ENCODE results near the gene HIBCH. TPM values are rescaled to one million over a fixed set of nuclear protein-coding genes. Genes with fewer than 3 reads are reported as not detected.
"Not testable (repeated sequence)": the region's sequence is repeated elsewhere in the genome, so short reads cannot be mapped to it uniquely, and the experiment has no call there.

HIBCH gene
- total RNA-seq, 1 donor from 2014 or later, result 16.3 TPM

- H3K4me2 ChIP-seq (ENCODE audit: low read length); H3K9me3 Mint-ChIP-seq (ENCODE audit: unreplicated experiment); H3K27me3 ChIP-seq (ENCODE audit: insufficient read depth, low read length); H3K27me3 Mint-ChIP-seq (ENCODE audit: low read depth, unreplicated experiment); H3K4me1 Mint-ChIP-seq (ENCODE audit: low read depth, unreplicated experiment); H3K4me3 ChIP-seq (ENCODE audit: insufficient read depth, low read depth, low read length); H4K20me1 ChIP-seq (ENCODE audit: insufficient read depth, low read length); H3K9me3 ChIP-seq (ENCODE audit: insufficient read depth, low read depth, low read length); H3K27ac ChIP-seq (ENCODE audit: low read depth, low read length); FAIRE-seq; H3K9ac ChIP-seq (ENCODE audit: low read length); DNase-seq (ENCODE audit: low read depth); H3K27ac Mint-ChIP-seq (ENCODE audit: unreplicated experiment); H3K4me3 Mint-ChIP-seq (ENCODE audit: unreplicated experiment); H2AFZ ChIP-seq (ENCODE audit: low read depth, low read length); H3K36me3 ChIP-seq (ENCODE audit: insufficient read depth, low read length); H3K79me2 ChIP-seq (ENCODE audit: insufficient read depth, low read length); H3K4me1 ChIP-seq (ENCODE audit: insufficient read depth, low read length); H3K36me3 Mint-ChIP-seq (ENCODE audit: low read depth, unreplicated experiment): not testable (repeated sequence)
Observed at GRCh38 chr2:190358655-190359448, 39.2 kb upstream of the HIBCH start.

DNA sequence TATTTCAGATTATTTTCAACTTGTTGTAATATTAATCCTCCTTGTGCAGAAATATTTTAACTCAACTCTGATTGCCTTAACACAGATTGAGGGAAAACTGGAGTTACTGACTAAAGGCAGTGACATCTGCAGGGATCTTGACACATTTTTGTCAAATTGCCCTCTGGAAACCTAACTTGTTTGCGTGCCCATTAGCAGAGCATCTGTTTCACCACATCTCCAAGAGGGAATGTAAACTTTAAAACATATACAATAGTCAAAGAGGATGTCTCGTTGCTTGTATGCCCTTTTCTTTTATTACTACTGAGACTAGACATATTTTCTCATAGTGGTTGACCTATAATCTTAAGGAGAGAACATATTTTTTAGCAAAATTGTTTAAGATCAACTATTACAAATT, 38.0 kb upstream of the HIBCH start:
- Histone ChIP-seq H3K36me3 (ENCODE audit: insufficient read depth, low read length) (no peaks in the 10 kb centered on the region), H3K9ac (ENCODE audit: low read length) (no peak overlapping the region), H3K4me3 (ENCODE audit: insufficient read depth, low read depth, low read length) (no peak overlapping the region), H3K27me3 (ENCODE audit: insufficient read depth, low read length) (no peaks in the 10 kb centered on the region), H2AFZ (ENCODE audit: low read depth, low read length) (no peak overlapping the region), H3K9me3 (ENCODE audit: insufficient read depth, low read depth, low read length) (no peaks in the 10 kb centered on the region), H3K27ac (ENCODE audit: low read depth, low read length) (no peak overlapping the region), H3K4me1 (ENCODE audit: insufficient read depth, low read length) (no peaks in the 10 kb centered on the region), H3K79me2 (ENCODE audit: insufficient read depth, low read length) (no peaks in the 10 kb centered on the region), H4K20me1 (ENCODE audit: insufficient read depth, low read length) (no peaks in the 10 kb centered on the region), H3K4me2 (ENCODE audit: low read length) (no peak overlapping the region)
- Mint-ChIP-seq H3K27me3 (ENCODE audit: low read depth, unreplicated experiment) (no peaks in the 10 kb centered on the region), H3K36me3 (ENCODE audit: low read depth, unreplicated experiment) (no peaks in the 10 kb centered on the region), H3K27ac (ENCODE audit: unreplicated experiment) (no peak overlapping the region), H3K4me3 (ENCODE audit: unreplicated experiment) (no peak overlapping the region), H3K4me1 (ENCODE audit: low read depth, unreplicated experiment) (peaks cover 7% of the 10 kb centered on the region), H3K9me3 (ENCODE audit: unreplicated experiment) (no peaks in the 10 kb centered on the region)
- FAIRE-seq (no peak), DNase-seq (ENCODE audit: low read depth) (no peak)
- TF ChIP-seq EZH2 (IDR thresholded peaks at IDR 0.05; ENCODE audit: insufficient read depth, low read length), result no peak
- TF ChIP-seq, protein P1, sequence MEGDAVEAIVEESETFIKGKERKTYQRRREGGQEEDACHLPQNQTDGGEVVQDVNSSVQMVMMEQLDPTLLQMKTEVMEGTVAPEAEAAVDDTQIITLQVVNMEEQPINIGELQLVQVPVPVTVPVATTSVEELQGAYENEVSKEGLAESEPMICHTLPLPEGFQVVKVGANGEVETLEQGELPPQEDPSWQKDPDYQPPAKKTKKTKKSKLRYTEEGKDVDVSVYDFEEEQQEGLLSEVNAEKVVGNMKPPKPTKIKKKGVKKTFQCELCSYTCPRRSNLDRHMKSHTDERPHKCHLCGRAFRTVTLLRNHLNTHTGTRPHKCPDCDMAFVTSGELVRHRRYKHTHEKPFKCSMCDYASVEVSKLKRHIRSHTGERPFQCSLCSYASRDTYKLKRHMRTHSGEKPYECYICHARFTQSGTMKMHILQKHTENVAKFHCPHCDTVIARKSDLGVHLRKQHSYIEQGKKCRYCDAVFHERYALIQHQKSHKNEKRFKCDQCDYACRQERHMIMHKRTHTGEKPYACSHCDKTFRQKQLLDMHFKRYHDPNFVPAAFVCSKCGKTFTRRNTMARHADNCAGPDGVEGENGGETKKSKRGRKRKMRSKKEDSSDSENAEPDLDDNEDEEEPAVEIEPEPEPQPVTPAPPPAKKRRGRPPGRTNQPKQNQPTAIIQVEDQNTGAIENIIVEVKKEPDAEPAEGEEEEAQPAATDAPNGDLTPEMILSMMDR (IDR thresholded peaks at IDR 0.05; ENCODE audit: insufficient read depth, low read depth, low read length), result no peak

- Mint-ChIP-seq H3K4me1 (ENCODE audit: low read depth, unreplicated experiment) (peaks cover 7% of the 10 kb centered on the region), H3K9me3 (ENCODE audit: unreplicated experiment) (no peaks in the 10 kb centered on the region)
Observed at GRCh38 chr2:190355968-190356644, 36.5 kb upstream of the HIBCH start.

More at GRCh38 chr2:190355968-190356644, 36.5 kb upstream of the HIBCH start:
- no peaks in the 10 kb centered on the region for H3K79me2 ChIP-seq (ENCODE audit: insufficient read depth, low read length)
- no peaks in the 10 kb centered on the region for H3K27me3 ChIP-seq (ENCODE audit: insufficient read depth, low read length)
- DNase-seq (ENCODE audit: low read depth) (no peak), FAIRE-seq (no peak)
- H3K4me2 ChIP-seq (ENCODE audit: low read length), result no peak overlapping the region
- no peak overlapping the region for H2AFZ ChIP-seq (ENCODE audit: low read depth, low read length)
- no peak overlapping the region for H3K9ac ChIP-seq (ENCODE audit: low read length)
- Mint-ChIP-seq H3K27me3 (ENCODE audit: low read depth, unreplicated experiment) (no peaks in the 10 kb centered on the region), H3K27ac (ENCODE audit: unreplicated experiment) (no peak overlapping the region), H3K4me3 (ENCODE audit: unreplicated experiment) (no peak overlapping the region), H3K36me3 (ENCODE audit: low read depth, unreplicated experiment) (no peaks in the 10 kb centered on the region)
- no peak overlapping the region for H3K4me3 ChIP-seq (ENCODE audit: insufficient read depth, low read depth, low read length)
- no peaks in the 10 kb centered on the region for H4K20me1 ChIP-seq (ENCODE audit: insufficient read depth, low read length)
- TF ChIP-seq EZH2 (IDR thresholded peaks at IDR 0.05; ENCODE audit: insufficient read depth, low read length), result no peak
- TF ChIP-seq, protein P1 (IDR thresholded peaks at IDR 0.05; ENCODE audit: insufficient read depth, low read depth, low read length), result no peak
- H3K27ac ChIP-seq (ENCODE audit: low read depth, low read length), result no peak overlapping the region
- no peaks in the 10 kb centered on the region for H3K4me1 ChIP-seq (ENCODE audit: insufficient read depth, low read length)
- H3K36me3 ChIP-seq (ENCODE audit: insufficient read depth, low read length), result no peaks in the 10 kb centered on the region
- no peaks in the 10 kb centered on the region for H3K9me3 ChIP-seq (ENCODE audit: insufficient read depth, low read depth, low read length)

Data from astrocyte (in vitro differentiated cells and primary cell).